Cardiac muscle cell (in vitro differentiated cells and primary cell): ENCODE data around the gene DAP3. TPM values are rescaled to one million over a fixed set of nuclear protein-coding genes. Genes with fewer than 3 reads are reported as not detected.

Experiments
- DNase-seq, 2 donors: peaks; one replicate each; pipeline versions ENCODE4 v3.0.0 to v3.0.0-alpha.2; 2010 to 2017; ENCODE audit warnings: low read depth in 1 of 2, low spot score in 1 of 2
- H3K27ac ChIP-seq: fragments of 200-600 bp; sonication (generic); 2 replicates; pipeline ENCODE4 v1.5.1; 2016
- H3K27me3 ChIP-seq: fragments of 200-600 bp; sonication (generic); 2 replicates; pipeline ENCODE4 v1.6.0; 2016; ENCODE audit warnings: control low read depth
- H3K36me3 ChIP-seq: fragments of 200-600 bp; sonication (generic); 2 replicates; pipeline ENCODE4 v1.5.1; 2016; ENCODE audit warnings: control low read depth
- H3K4me1 ChIP-seq: fragments of 200-600 bp; sonication (generic); 2 replicates; pipeline ENCODE4 v1.8.1; 2017; ENCODE audit warnings: low read depth, mild to moderate bottlenecking, mixed run types
- H3K4me3 ChIP-seq: fragments of 200-600 bp; sonication (generic); 2 replicates; pipeline ENCODE4 v1.5.1; 2016; ENCODE audit warnings: mild to moderate bottlenecking
- H3K9me3 ChIP-seq: fragments of 200-600 bp; sonication (generic); 2 replicates; pipeline ENCODE4 v1.5.1; 2017; ENCODE audit warnings: low read depth, mild to moderate bottlenecking, control low read depth
- polyA plus RNA-seq: library from polyadenylated mRNA; unstranded; fragments of >200 nt; fragmentation: Nextera tagmentation; extraction: Ambion mirVana; gene quantifications from 2 replicates; pipeline ENCODE4 v1.2.1, GENCODE V29; 2016
- total RNA-seq: library from RNA; depleted of rRNA; stranded (reverse); fragments of >200 nt; gene quantifications from 2 replicates; pipeline ENCODE4 v1.2.3, GENCODE V29; 2016
- TF ChIP-seq, protein P1 (sequence below): IDR thresholded peaks from 2 replicates; pipeline ENCODE4 v1.5.1; 2012; ENCODE audit warnings: low read depth, mild to moderate bottlenecking, low read length

Gene DAP3
- total and polyA plus RNA-seq, 2 experiments from 2014 or later = 91.2 to 116 TPM

DNA sequence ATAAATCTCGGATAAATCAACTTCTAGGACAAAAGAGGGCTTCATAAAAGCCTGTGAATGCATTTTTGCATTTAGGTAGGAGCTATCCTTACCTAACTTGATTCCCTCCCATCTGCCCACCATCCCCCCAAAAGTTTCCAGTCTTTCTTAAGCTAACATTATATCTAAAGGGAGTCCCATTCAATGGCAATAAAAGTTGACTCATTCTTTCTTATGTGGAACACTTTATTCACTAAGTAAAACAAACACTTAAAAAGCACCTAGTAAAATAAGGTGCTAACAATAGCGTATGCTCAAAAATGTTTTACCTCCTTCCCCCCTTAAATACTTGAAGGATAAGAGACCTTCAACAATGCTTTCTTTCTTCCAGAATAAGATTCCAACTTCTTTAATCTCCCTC lies 84.3 kb downstream of the DAP3 start:
- no peak overlapping the region for H3K4me3 ChIP-seq
- peaks cover 62% of the 10 kb centered on the region for H3K36me3 ChIP-seq
- no peaks in the 10 kb centered on the region for H3K4me1 ChIP-seq
- H3K27ac ChIP-seq = no peak overlapping the region
- no peaks in the 10 kb centered on the region for H3K27me3 ChIP-seq
- no peaks in the 10 kb centered on the region for H3K9me3 ChIP-seq
- TF ChIP-seq, protein P1, sequence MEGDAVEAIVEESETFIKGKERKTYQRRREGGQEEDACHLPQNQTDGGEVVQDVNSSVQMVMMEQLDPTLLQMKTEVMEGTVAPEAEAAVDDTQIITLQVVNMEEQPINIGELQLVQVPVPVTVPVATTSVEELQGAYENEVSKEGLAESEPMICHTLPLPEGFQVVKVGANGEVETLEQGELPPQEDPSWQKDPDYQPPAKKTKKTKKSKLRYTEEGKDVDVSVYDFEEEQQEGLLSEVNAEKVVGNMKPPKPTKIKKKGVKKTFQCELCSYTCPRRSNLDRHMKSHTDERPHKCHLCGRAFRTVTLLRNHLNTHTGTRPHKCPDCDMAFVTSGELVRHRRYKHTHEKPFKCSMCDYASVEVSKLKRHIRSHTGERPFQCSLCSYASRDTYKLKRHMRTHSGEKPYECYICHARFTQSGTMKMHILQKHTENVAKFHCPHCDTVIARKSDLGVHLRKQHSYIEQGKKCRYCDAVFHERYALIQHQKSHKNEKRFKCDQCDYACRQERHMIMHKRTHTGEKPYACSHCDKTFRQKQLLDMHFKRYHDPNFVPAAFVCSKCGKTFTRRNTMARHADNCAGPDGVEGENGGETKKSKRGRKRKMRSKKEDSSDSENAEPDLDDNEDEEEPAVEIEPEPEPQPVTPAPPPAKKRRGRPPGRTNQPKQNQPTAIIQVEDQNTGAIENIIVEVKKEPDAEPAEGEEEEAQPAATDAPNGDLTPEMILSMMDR = no peak
- DNase-seq = no peak

DNA sequence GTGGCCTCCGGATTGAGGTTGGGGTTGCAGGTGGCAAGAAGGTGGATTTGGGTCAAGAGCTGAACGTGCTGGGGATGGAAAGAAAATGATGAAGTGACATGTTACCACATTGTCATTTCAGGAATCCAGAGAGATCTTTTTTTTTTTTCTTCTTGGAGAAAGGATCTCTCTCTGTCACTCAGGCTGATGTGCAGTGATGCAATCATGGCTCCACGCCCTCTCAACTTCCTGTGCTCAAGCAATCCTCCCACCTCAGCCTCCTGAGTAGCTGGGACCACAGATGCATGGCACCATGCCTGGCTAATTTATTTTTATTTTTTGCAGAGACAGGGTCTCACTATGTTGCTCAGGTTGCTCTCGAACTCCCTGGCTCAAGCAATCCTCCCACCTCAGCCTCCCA lies 87.5 kb downstream of the DAP3 start:
- Histone ChIP-seq H3K27ac (no peak overlapping the region), H3K36me3 (peaks cover 37% of the 10 kb centered on the region), H3K27me3 (no peaks in the 10 kb centered on the region), H3K9me3 (no peaks in the 10 kb centered on the region), H3K4me1 (no peaks in the 10 kb centered on the region), H3K4me3 (no peak overlapping the region)
- TF ChIP-seq, protein P1 = no peak
- peak in 1 of 2 donors; percentile 61 for DNase-seq

DNA sequence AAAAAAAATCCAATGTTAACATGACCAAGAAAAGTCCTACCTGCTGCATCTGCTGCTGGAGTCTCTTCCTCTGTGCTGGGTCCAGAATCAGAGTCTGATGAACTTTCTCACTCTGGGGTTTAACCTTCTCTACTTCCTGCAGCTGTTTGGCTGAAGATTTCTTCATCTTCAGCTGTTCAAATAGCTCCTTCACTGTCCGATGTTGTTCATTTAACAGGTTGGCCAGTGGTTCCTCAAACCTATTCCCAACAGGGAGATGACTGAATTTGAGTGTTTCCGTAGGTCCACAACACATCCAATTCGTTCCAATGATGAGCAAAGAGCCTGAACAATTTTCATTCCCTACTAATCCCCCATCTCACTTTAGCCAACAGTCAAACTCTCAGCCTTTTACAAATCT lies 88.7 kb downstream of the DAP3 start:
- Histone ChIP-seq H3K27me3 (no peaks in the 10 kb centered on the region), H3K9me3 (no peaks in the 10 kb centered on the region), H3K36me3 (peaks cover 27% of the 10 kb centered on the region), H3K4me3 (no peak overlapping the region), H3K27ac (no peak overlapping the region), H3K4me1 (no peaks in the 10 kb centered on the region)
- no peak for DNase-seq
- TF ChIP-seq, protein P1 = no peak

Other genes starting within 250 kb of the DAP3 start
- 18.5 and 31.2 TPM in 2 replicates for gene ASH1L, start 126.3 kb upstream of the DAP3 start, total RNA-seq
- gene ASH1L, start 126.3 kb upstream of the DAP3 start, polyA plus RNA-seq = 25.9 and 27.3 TPM in 2 replicates
- gene MSTO1, start 78.9 kb upstream of the DAP3 start, total RNA-seq = 37.8 and 52.7 TPM in 2 replicates
- 59.8 and 70.5 TPM in 2 replicates for gene MSTO1, start 78.9 kb upstream of the DAP3 start, polyA plus RNA-seq
- 33.6 and 44.7 TPM in 2 replicates for gene YY1AP1, start 317 bp upstream of the DAP3 start, total RNA-seq
- gene YY1AP1, start 317 bp upstream of the DAP3 start, polyA plus RNA-seq = 42.0 and 43.3 TPM in 2 replicates
- gene GON4L, start 168.1 kb downstream of the DAP3 start, total RNA-seq = 19.9 and 26.4 TPM in 2 replicates
- gene GON4L, start 168.1 kb downstream of the DAP3 start, polyA plus RNA-seq = 42.0 and 44.4 TPM in 2 replicates
- 2.1 and 2.5 TPM in 2 replicates for gene SYT11, start 170.5 kb downstream of the DAP3 start, total RNA-seq
- 1.4 and 2.3 TPM in 2 replicates for gene SYT11, start 170.5 kb downstream of the DAP3 start, polyA plus RNA-seq
- 29.1 and 48.7 TPM in 2 replicates for gene RIT1, start 222.3 kb downstream of the DAP3 start, total RNA-seq
- 40.6 and 54.2 TPM in 2 replicates for gene RIT1, start 222.3 kb downstream of the DAP3 start, polyA plus RNA-seq
- 61.0 and 86.4 TPM in 2 replicates for gene KHDC4, start 245.3 kb downstream of the DAP3 start, total RNA-seq
- 26.6 and 31.5 TPM in 2 replicates for gene KHDC4, start 245.3 kb downstream of the DAP3 start, polyA plus RNA-seq